ENCODE measurements around the gene TAF5.

Gene TAF5

DNA sequence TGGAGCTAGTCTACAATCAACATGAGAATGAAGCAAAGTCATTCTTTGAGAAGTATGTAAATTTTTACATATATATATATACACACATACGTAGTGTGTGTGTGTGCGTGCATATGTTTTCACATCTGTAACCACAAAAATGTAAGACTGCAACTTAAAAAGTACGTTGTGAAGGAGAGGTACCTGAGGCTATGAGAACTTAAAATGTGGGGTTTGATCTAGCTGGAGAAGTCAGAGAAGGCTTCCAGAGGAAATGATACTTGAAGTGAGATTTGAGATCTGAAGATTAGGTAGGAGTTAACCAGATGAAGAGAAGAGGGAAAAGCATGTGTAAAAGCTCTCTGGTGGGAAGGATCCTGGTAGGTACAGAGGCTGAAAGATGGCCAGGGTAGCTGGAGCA lies 5.8 kb downstream of the TAF5 start:
- no peaks in the 10 kb centered on the region for H3F3A ChIP-seq (ENCODE audit: insufficient read depth, low read length)
- no peaks in the 10 kb centered on the region for H4K20me1 ChIP-seq (ENCODE audit: insufficient read depth, low read length)
- no peak for TF ChIP-seq EZH2 (IDR thresholded peaks at IDR 0.05; ENCODE audit: borderline replicate concordance, low read length)
- TF ChIP-seq, protein P1, sequence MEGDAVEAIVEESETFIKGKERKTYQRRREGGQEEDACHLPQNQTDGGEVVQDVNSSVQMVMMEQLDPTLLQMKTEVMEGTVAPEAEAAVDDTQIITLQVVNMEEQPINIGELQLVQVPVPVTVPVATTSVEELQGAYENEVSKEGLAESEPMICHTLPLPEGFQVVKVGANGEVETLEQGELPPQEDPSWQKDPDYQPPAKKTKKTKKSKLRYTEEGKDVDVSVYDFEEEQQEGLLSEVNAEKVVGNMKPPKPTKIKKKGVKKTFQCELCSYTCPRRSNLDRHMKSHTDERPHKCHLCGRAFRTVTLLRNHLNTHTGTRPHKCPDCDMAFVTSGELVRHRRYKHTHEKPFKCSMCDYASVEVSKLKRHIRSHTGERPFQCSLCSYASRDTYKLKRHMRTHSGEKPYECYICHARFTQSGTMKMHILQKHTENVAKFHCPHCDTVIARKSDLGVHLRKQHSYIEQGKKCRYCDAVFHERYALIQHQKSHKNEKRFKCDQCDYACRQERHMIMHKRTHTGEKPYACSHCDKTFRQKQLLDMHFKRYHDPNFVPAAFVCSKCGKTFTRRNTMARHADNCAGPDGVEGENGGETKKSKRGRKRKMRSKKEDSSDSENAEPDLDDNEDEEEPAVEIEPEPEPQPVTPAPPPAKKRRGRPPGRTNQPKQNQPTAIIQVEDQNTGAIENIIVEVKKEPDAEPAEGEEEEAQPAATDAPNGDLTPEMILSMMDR (IDR thresholded peaks at IDR 0.05; ENCODE audit: low read length): no peak
- H3K9me3 ChIP-seq (ENCODE audit: low read length): no peaks in the 10 kb centered on the region
- H3K4me2 ChIP-seq (ENCODE audit: low read length): no peak overlapping the region
- H3K9me2 ChIP-seq (ENCODE audit: low read depth, low read length): no peaks in the 10 kb centered on the region
- H2AFZ ChIP-seq (ENCODE audit: low read length): no peak overlapping the region
- H3K36me3 ChIP-seq (ENCODE audit: insufficient read depth, low read length): peaks cover 61% of the 10 kb centered on the region
- peaks cover 27% of the 10 kb centered on the region for H3K4me1 ChIP-seq (ENCODE audit: insufficient read depth, low read length, severe bottlenecking)
- peaks cover 22% of the 10 kb centered on the region for H3K79me2 ChIP-seq (ENCODE audit: insufficient read depth, low read length)
- no peak overlapping the region for H3K4me3 ChIP-seq (ENCODE audit: low read depth, low read length, poor library complexity, severe bottlenecking)
- H3K9ac ChIP-seq (ENCODE audit: low read length): no peak overlapping the region
- H3K27ac ChIP-seq (ENCODE audit: low read depth, low read length, poor library complexity, severe bottlenecking): no peak overlapping the region
- no peaks in the 10 kb centered on the region for H3K27me3 ChIP-seq (ENCODE audit: insufficient read depth, low read length)

DNA sequence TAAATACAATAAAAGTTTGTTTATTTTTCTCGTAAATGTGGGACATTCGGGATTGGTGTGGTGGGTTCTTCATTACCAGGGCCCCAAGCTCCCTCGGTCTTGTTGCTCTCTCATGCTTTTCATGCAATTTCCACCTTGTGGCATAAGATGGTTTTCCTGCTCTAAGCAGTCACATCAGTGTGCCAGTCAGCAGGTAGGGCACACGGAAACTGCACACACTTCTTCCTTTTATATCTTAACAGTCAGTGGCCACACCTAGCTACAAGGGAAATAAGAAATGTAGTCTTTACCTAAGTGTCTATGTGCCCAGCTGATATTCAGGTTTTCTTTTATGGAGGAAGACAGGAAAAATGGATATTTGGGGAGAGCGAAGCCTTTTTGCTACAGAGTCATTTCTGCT lies 6.5 kb downstream of the TAF5 start:
- Histone ChIP-seq H3K9me3 (ENCODE audit: low read length) (no peaks in the 10 kb centered on the region), H3K4me3 (ENCODE audit: low read depth, low read length, poor library complexity, severe bottlenecking) (no peak overlapping the region), H3K36me3 (ENCODE audit: insufficient read depth, low read length) (peaks cover 65% of the 10 kb centered on the region), H2AFZ (ENCODE audit: low read length) (no peak overlapping the region), H3K9me2 (ENCODE audit: low read depth, low read length) (no peaks in the 10 kb centered on the region), H4K20me1 (ENCODE audit: insufficient read depth, low read length) (no peaks in the 10 kb centered on the region), H3K27ac (ENCODE audit: low read depth, low read length, poor library complexity, severe bottlenecking) (no peak overlapping the region), H3K27me3 (ENCODE audit: insufficient read depth, low read length) (no peaks in the 10 kb centered on the region), H3K79me2 (ENCODE audit: insufficient read depth, low read length) (peaks cover 21% of the 10 kb centered on the region), H3F3A (ENCODE audit: insufficient read depth, low read length) (no peaks in the 10 kb centered on the region), H3K4me2 (ENCODE audit: low read length) (no peak overlapping the region), H3K4me1 (ENCODE audit: insufficient read depth, low read length, severe bottlenecking) (peaks cover 24% of the 10 kb centered on the region), H3K9ac (ENCODE audit: low read length) (no peak overlapping the region)
- TF ChIP-seq, protein P1 (IDR thresholded peaks at IDR 0.05; ENCODE audit: low read length): no peak
- no peak for TF ChIP-seq EZH2 (IDR thresholded peaks at IDR 0.05; ENCODE audit: borderline replicate concordance, low read length)

DNA sequence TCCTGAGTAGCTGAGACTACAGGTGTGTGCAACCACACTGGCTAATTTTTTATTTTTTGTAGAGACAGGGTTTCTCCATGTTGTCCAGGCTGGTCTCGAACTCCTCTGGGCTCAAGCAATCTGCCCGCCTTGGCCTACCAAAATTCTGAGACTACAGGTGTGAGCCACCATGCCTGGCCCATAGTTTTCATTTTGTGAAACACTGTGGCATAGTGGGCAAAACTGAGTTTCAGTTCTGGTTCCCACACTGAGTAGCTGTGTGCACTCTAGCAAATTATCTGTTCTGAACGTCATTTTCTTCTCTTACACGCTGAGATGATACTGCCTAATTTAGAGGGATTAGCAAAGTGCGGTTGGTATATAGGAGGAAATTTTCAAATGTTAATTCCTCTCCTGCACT lies 15.0 kb downstream of the TAF5 start:
- Histone ChIP-seq H3K9me3 (ENCODE audit: low read length) (no peaks in the 10 kb centered on the region), H3K79me2 (ENCODE audit: insufficient read depth, low read length) (no peaks in the 10 kb centered on the region), H3F3A (ENCODE audit: insufficient read depth, low read length) (no peaks in the 10 kb centered on the region), H3K9ac (ENCODE audit: low read length) (no peak overlapping the region), H3K4me2 (ENCODE audit: low read length) (no peak overlapping the region), H3K27ac (ENCODE audit: low read depth, low read length, poor library complexity, severe bottlenecking) (no peak overlapping the region), H3K36me3 (ENCODE audit: insufficient read depth, low read length) (peaks cover 73% of the 10 kb centered on the region), H2AFZ (ENCODE audit: low read length) (no peak overlapping the region), H3K4me1 (ENCODE audit: insufficient read depth, low read length, severe bottlenecking) (no peaks in the 10 kb centered on the region), H3K4me3 (ENCODE audit: low read depth, low read length, poor library complexity, severe bottlenecking) (no peak overlapping the region), H3K27me3 (ENCODE audit: insufficient read depth, low read length) (no peaks in the 10 kb centered on the region), H3K9me2 (ENCODE audit: low read depth, low read length) (no peaks in the 10 kb centered on the region), H4K20me1 (ENCODE audit: insufficient read depth, low read length) (no peaks in the 10 kb centered on the region)
- TF ChIP-seq EZH2 (IDR thresholded peaks at IDR 0.05; ENCODE audit: borderline replicate concordance, low read length): no peak
- TF ChIP-seq, protein P1 (IDR thresholded peaks at IDR 0.05; ENCODE audit: low read length): no peak

Measured in OCI-LY1 (cell line).